KMS-11 (cell line): Measurements from ENCODE around the gene CST4.

ENCODE experiments used
- H2AFZ ChIP-seq: fragments of 200-600 bp; sonication (generic); 2 replicates; pipeline ENCODE4 v1.6.1; 2016; ENCODE audit warnings: antibody characterized with exemption, mixed run types, low read depth
- H3K27ac ChIP-seq: fragments of 200-600 bp; sonication (generic); 2 replicates; pipeline ENCODE4 v1.6.1; 2016; ENCODE audit warnings: mild to moderate bottlenecking, mixed run types
- H3K27me3 ChIP-seq: fragments of 200-600 bp; sonication (generic); 2 replicates; pipeline ENCODE4 v1.6.1; 2017; ENCODE audit warnings: mild to moderate bottlenecking, low read depth, mixed run types, moderate library complexity; ENCODE audit not compliant: insufficient read depth
- H3K36me3 ChIP-seq: fragments of 200-600 bp; sonication (generic); 2 replicates; pipeline ENCODE4 v1.6.1; 2017; ENCODE audit warnings: mild to moderate bottlenecking, mixed run types; ENCODE audit not compliant: insufficient read depth
- H3K4me1 ChIP-seq: fragments of 200-600 bp; sonication (generic); 2 replicates; pipeline ENCODE4 v1.6.1; 2016; ENCODE audit warnings: mild to moderate bottlenecking, low read depth, mixed run types; ENCODE audit not compliant: poor library complexity, severe bottlenecking
- H3K4me2 ChIP-seq: fragments of 200-600 bp; sonication (generic); 2 replicates; pipeline ENCODE4 v1.7.0; 2016; ENCODE audit warnings: mild to moderate bottlenecking, mixed run types
- H3K4me3 ChIP-seq: fragments of 200-600 bp; sonication (generic); IDR thresholded peaks from 2 replicates; pipeline ENCODE4 v1.6.1; 2017; ENCODE audit warnings: low read depth, low read length, mixed read lengths; ENCODE audit not compliant: insufficient read depth
- H3K79me2 ChIP-seq: fragments of 200-600 bp; sonication (generic); 2 replicates; pipeline ENCODE4 v1.6.1; 2016; ENCODE audit warnings: low read depth, mixed run types; ENCODE audit not compliant: insufficient read depth
- H3K9ac ChIP-seq: fragments of 200-600 bp; sonication (generic); 2 replicates; pipeline ENCODE4 v1.6.1; 2016; ENCODE audit warnings: mild to moderate bottlenecking, mixed run types
- H4K20me1 ChIP-seq: fragments of 200-600 bp; sonication (generic); 2 replicates; pipeline ENCODE4 v1.6.1; 2016; ENCODE audit warnings: mild to moderate bottlenecking, mixed run types; ENCODE audit not compliant: insufficient read depth
- CTCF ChIP-seq: fragments of 200-600 bp; sonication (generic); conservative IDR thresholded peaks from 2 replicates; pipeline ENCODE4 v1.6.1; 2017; ENCODE audit warnings: low read depth, mild to moderate bottlenecking, antibody characterized with exemption, low read length, moderate library complexity, mixed read lengths

CST4 gene

GRCh38 chr20:23652926-23653325 lies 35.9 kb downstream of the CST4 start:
- H3K4me2 ChIP-seq = no peak overlapping the region
- no peak overlapping the region for H3K4me3 ChIP-seq
- no peaks in the 10 kb centered on the region for H3K36me3 ChIP-seq
- no peaks in the 10 kb centered on the region for H4K20me1 ChIP-seq
- no peaks in the 10 kb centered on the region for H3K27me3 ChIP-seq
- no peaks in the 10 kb centered on the region for H3K4me1 ChIP-seq
- H3K27ac ChIP-seq = no peak overlapping the region
- no peak overlapping the region for H3K9ac ChIP-seq
- no peaks in the 10 kb centered on the region for H3K79me2 ChIP-seq
- no peak for TF ChIP-seq CTCF
- no peak overlapping the region for H2AFZ ChIP-seq

- Histone ChIP-seq H3K36me3 (no peaks in the 10 kb centered on the region), H3K27me3 (no peaks in the 10 kb centered on the region), H3K27ac (no peak overlapping the region), H3K79me2 (no peaks in the 10 kb centered on the region), H3K4me3 (no peak overlapping the region), H4K20me1 (no peaks in the 10 kb centered on the region), H3K4me1 (no peaks in the 10 kb centered on the region), H2AFZ (no peak overlapping the region), H3K9ac (no peak overlapping the region), H3K4me2 (no peak overlapping the region)
- TF ChIP-seq CTCF = no peak
These were observed 36.5 kb downstream of the CST4 start for GRCh38 chr20:23652371-23652770.

- Histone ChIP-seq H4K20me1 (no peaks in the 10 kb centered on the region), H3K4me1 (no peaks in the 10 kb centered on the region)
- TF ChIP-seq CTCF = no peak
These were observed 37.7 kb downstream of the CST4 start for GRCh38 chr20:23651117-23651516.

DNA sequence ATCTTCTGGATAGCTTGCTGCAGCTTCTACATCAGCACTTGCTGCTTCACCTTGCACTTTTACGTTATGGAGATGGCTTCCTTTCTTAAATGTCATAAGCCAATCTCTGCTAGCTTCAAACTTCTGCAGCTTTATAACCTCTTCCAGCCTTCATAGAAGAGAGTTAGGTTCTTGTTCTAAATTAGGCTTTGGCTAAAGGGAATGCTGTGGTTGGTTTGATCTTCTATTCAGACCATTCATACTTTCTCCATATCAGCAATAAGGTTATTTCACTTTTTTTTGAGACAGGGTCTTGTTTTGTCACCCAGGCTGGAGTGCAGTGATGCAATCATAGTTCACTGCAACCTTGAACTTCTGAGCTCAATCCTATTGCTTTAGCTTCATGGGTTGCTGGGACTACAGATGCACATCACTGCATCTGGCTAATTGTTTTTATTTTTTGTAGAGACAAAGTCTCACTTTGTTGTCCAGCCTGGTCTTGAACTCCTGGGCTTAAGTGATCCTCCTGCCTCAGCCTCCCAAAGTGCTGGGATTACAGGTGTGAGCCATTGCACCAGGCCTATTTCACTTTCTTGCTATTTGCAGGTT lies 38.9 kb downstream of the CST4 start:
- no peak overlapping the region for H3K27ac ChIP-seq
- no peaks in the 10 kb centered on the region for H3K27me3 ChIP-seq
- H3K36me3 ChIP-seq = no peaks in the 10 kb centered on the region
- no peak overlapping the region for H2AFZ ChIP-seq
- no peak overlapping the region for H3K4me2 ChIP-seq
- no peaks in the 10 kb centered on the region for H3K79me2 ChIP-seq
- TF ChIP-seq CTCF = no peak
- no peak overlapping the region for H3K4me3 ChIP-seq
- H3K4me1 ChIP-seq = no peaks in the 10 kb centered on the region
- H3K9ac ChIP-seq = no peak overlapping the region
- no peaks in the 10 kb centered on the region for H4K20me1 ChIP-seq

More at GRCh38 chr20:23651117-23651516, 37.7 kb downstream of the CST4 start:
- Histone ChIP-seq H3K27ac (no peak overlapping the region), H2AFZ (no peak overlapping the region), H3K4me3 (no peak overlapping the region), H3K27me3 (no peaks in the 10 kb centered on the region), H3K4me2 (no peak overlapping the region), H3K9ac (no peak overlapping the region), H3K79me2 (no peaks in the 10 kb centered on the region), H3K36me3 (no peaks in the 10 kb centered on the region)
